ENCODE data around the gene RBM39. TPM values are rescaled to one million over a fixed set of nuclear protein-coding genes. Genes with fewer than 3 reads are reported as not detected.

Gene RBM39
- total RNA-seq, 3 donors from 2014 or later (not counting 1 experiment from before 2014, with no cell fraction given) = 1,431 to 1,555 (median 1,445) TPM

DNA sequence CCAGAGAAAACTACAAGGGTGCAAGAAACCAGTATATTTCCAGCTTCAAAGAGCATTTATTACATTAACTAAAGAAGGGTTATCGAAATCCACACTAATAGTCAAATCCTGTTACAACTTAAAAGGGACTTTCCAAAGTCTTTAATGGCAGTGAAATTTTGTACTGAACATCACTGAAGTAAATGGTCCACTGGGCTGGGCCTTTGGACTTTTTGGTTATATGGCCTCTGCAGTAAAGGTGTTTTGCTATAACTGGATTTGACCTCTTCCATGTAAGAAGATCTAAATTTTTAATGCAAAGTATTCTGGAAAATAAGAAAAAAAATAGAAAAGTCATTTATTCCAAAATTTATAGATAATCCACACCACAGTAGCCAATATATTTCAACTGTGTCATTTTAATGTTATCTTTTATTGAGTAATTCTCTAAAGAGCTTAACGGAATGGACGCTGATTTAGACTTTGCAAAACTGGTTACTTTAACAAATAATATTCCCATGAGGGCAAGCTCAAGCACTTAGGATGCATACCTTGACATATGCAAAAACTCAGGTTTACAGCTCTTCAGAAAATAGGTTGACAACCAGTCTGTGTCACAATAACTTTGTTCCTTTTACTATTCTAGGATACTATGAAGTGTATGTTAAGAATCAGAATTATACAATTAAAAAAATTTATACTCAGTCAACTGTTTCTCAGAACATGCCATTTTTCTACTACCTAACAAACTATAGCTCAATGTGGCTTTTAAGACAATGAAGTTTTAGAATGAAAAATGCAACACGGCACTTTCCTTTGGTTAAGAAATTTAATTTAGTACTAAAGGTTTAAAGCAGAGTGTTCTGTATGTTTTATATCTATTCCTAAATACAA, 7.0 kb downstream of the RBM39 start:
- peaks cover 47% of the 10 kb centered on the region for H3K36me3 Mint-ChIP-seq
- H3K9me3 Mint-ChIP-seq = no peaks in the 10 kb centered on the region
- Histone ChIP-seq H3K27ac (ENCODE audit: low read length) (peak overlapping the region; percentile 30), H3K27me3 (ENCODE audit: control insufficient read depth, insufficient read depth, low read length) (no peaks in the 10 kb centered on the region), H3K4me3 (ENCODE audit: low read length) (no peak overlapping the region), H3K9me3 (ENCODE audit: control insufficient read depth, insufficient read depth, low read length) (no peaks in the 10 kb centered on the region), H3K36me3 (ENCODE audit: control insufficient read depth, insufficient read depth, low read length) (peaks cover 93% of the 10 kb centered on the region), H3K4me1 (ENCODE audit: control insufficient read depth, insufficient read depth, low read length) (peaks cover 43% of the 10 kb centered on the region)
- H3K4me1 Mint-ChIP-seq = peaks cover 65 to 67% of the 10 kb centered on the region in 2 donors
- H3K27me3 Mint-ChIP-seq (ENCODE audit: low read depth in 2 of 2) = no peaks in the 10 kb centered on the region
- WGBS (ENCODE audit: insufficient coverage) = 78% methylated on average over 2 of the region's 4 CpGs
- ATAC-seq = no peak
- TF ChIP-seq, protein P1, sequence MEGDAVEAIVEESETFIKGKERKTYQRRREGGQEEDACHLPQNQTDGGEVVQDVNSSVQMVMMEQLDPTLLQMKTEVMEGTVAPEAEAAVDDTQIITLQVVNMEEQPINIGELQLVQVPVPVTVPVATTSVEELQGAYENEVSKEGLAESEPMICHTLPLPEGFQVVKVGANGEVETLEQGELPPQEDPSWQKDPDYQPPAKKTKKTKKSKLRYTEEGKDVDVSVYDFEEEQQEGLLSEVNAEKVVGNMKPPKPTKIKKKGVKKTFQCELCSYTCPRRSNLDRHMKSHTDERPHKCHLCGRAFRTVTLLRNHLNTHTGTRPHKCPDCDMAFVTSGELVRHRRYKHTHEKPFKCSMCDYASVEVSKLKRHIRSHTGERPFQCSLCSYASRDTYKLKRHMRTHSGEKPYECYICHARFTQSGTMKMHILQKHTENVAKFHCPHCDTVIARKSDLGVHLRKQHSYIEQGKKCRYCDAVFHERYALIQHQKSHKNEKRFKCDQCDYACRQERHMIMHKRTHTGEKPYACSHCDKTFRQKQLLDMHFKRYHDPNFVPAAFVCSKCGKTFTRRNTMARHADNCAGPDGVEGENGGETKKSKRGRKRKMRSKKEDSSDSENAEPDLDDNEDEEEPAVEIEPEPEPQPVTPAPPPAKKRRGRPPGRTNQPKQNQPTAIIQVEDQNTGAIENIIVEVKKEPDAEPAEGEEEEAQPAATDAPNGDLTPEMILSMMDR (IDR thresholded peaks at IDR 0.05) = no peak
- peak overlapping the region; percentile 59 for H3K4me3 Mint-ChIP-seq
- H3K27ac Mint-ChIP-seq = peak overlapping the region; percentile 71 to 79
- DNase-seq = no peak
- intact Hi-C loops (cut with micrococcal nuclease) = no loop called here

DNA sequence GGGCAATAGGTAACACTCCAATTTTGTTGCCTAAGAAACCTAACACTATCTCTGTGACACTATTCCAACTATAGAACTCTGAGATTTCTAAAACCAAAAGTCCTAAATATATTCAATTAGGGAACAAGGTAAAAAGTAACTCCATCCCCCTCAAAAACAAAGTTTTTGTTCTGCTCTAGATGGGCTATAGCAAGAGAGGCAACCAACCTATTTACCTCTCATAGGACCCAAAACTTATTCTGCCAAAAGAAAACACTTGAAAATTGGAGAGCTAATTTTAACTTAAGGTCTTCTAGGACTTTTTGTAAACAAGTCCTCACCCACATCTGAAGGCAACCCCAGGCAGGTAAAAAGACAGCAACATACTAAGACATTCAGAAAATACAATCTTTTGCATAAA, 7.7 kb downstream of the RBM39 start:
- peaks cover 41% of the 10 kb centered on the region for H3K4me1 ChIP-seq (ENCODE audit: control insufficient read depth, insufficient read depth, low read length)
- peak overlapping the region; percentile 30 for H3K27ac ChIP-seq (ENCODE audit: low read length)
- ATAC-seq (no peak), DNase-seq (no peak)
- intact Hi-C loops (cut with micrococcal nuclease) = no loop called here
- peak overlapping the region; percentile 71 to 79 for H3K27ac Mint-ChIP-seq
- TF ChIP-seq, protein P1 (IDR thresholded peaks at IDR 0.05) = no peak
- peaks cover 65 to 67% of the 10 kb centered on the region in 2 donors for H3K4me1 Mint-ChIP-seq
- H3K36me3 Mint-ChIP-seq = peaks cover 47% of the 10 kb centered on the region
- H3K36me3 ChIP-seq (ENCODE audit: control insufficient read depth, insufficient read depth, low read length) = peaks cover 93% of the 10 kb centered on the region
- no peaks in the 10 kb centered on the region for H3K9me3 ChIP-seq (ENCODE audit: control insufficient read depth, insufficient read depth, low read length)
- H3K9me3 Mint-ChIP-seq = no peaks in the 10 kb centered on the region
- H3K27me3 Mint-ChIP-seq (ENCODE audit: low read depth in 2 of 2) = no peaks in the 10 kb centered on the region
- H3K4me3 ChIP-seq (ENCODE audit: low read length) = no peak overlapping the region
- H3K4me3 Mint-ChIP-seq = peak overlapping the region; percentile 43
- no peaks in the 10 kb centered on the region for H3K27me3 ChIP-seq (ENCODE audit: control insufficient read depth, insufficient read depth, low read length)

DNA sequence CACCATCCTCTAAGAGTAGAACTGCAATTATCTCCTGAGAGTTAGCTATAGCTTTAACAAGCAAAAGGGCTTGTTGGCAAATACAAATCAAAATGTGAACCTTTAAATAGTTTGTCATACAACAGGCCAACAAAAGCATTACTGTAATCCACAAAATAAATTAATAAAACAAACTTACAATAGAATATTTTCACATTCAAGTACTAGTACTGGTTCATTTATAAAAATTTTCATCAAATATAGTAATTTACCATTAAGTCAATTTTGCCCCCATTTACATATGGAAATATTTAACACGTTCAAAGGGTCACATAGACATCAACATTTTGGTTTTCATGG, 9.4 kb downstream of the RBM39 start:
- TF ChIP-seq, protein P1 (IDR thresholded peaks at IDR 0.05) = no peak
- DNase-seq (no peak), ATAC-seq (no peak)
- Mint-ChIP-seq H3K27me3 (ENCODE audit: low read depth in 2 of 2) (no peaks in the 10 kb centered on the region), H3K4me1 (peaks cover 52 to 58% of the 10 kb centered on the region in 2 donors), H3K36me3 (peaks cover 37% of the 10 kb centered on the region), H3K9me3 (no peaks in the 10 kb centered on the region), H3K27ac (peak overlapping the region; percentile 71 to 79), H3K4me3 (peak overlapping the region; percentile 56)
- Histone ChIP-seq H3K27ac (ENCODE audit: low read length) (no peak overlapping the region), H3K27me3 (ENCODE audit: control insufficient read depth, insufficient read depth, low read length) (no peaks in the 10 kb centered on the region), H3K4me3 (ENCODE audit: low read length) (no peak overlapping the region), H3K36me3 (ENCODE audit: control insufficient read depth, insufficient read depth, low read length) (peaks cover 93% of the 10 kb centered on the region), H3K4me1 (ENCODE audit: control insufficient read depth, insufficient read depth, low read length) (peaks cover 32% of the 10 kb centered on the region), H3K9me3 (ENCODE audit: control insufficient read depth, insufficient read depth, low read length) (no peaks in the 10 kb centered on the region)
- 38% methylated on average over 1 of the region's 1 CpG for WGBS (ENCODE audit: insufficient coverage)
- intact Hi-C loops (cut with micrococcal nuclease) = no loop called here
